ENCODE measurements around the gene ASCC3.
A peak's percentile ranks its signal among the peaks of the same experiment; 100 is the strongest.

The ASCC3 gene

GRCh38 chr6:100883347-100883746, 2.2 kb upstream of the ASCC3 start:
- Mint-ChIP-seq H3K27me3 (ENCODE audit: low read depth, poor library complexity) (no peaks in the 10 kb centered on the region), H3K36me3 (ENCODE audit: low read depth) (peaks cover 10% of the 10 kb centered on the region), H3K27ac (no peak overlapping the region), H3K4me1 (peaks cover 41% of the 10 kb centered on the region), H3K4me3 (no peak overlapping the region), H3K9me3 (peaks cover 8% of the 10 kb centered on the region)
- TF ChIP-seq, protein P1, sequence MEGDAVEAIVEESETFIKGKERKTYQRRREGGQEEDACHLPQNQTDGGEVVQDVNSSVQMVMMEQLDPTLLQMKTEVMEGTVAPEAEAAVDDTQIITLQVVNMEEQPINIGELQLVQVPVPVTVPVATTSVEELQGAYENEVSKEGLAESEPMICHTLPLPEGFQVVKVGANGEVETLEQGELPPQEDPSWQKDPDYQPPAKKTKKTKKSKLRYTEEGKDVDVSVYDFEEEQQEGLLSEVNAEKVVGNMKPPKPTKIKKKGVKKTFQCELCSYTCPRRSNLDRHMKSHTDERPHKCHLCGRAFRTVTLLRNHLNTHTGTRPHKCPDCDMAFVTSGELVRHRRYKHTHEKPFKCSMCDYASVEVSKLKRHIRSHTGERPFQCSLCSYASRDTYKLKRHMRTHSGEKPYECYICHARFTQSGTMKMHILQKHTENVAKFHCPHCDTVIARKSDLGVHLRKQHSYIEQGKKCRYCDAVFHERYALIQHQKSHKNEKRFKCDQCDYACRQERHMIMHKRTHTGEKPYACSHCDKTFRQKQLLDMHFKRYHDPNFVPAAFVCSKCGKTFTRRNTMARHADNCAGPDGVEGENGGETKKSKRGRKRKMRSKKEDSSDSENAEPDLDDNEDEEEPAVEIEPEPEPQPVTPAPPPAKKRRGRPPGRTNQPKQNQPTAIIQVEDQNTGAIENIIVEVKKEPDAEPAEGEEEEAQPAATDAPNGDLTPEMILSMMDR (IDR thresholded peaks at IDR 0.05): no peak
- no peak for DNase-seq

GRCh38 chr6:100881707-100882040, 545 bp upstream of the ASCC3 start:
- Mint-ChIP-seq H3K4me3 (peak overlapping the region; percentile 99), H3K36me3 (ENCODE audit: low read depth) (peaks cover 10% of the 10 kb centered on the region), H3K4me1 (peaks cover 52% of the 10 kb centered on the region), H3K9me3 (peaks cover 8% of the 10 kb centered on the region), H3K27ac (peak overlapping the region; percentile 22), H3K27me3 (ENCODE audit: low read depth, poor library complexity) (no peaks in the 10 kb centered on the region)
- TF ChIP-seq, protein P1 (IDR thresholded peaks at IDR 0.05): no peak
- no peak for DNase-seq

DNA sequence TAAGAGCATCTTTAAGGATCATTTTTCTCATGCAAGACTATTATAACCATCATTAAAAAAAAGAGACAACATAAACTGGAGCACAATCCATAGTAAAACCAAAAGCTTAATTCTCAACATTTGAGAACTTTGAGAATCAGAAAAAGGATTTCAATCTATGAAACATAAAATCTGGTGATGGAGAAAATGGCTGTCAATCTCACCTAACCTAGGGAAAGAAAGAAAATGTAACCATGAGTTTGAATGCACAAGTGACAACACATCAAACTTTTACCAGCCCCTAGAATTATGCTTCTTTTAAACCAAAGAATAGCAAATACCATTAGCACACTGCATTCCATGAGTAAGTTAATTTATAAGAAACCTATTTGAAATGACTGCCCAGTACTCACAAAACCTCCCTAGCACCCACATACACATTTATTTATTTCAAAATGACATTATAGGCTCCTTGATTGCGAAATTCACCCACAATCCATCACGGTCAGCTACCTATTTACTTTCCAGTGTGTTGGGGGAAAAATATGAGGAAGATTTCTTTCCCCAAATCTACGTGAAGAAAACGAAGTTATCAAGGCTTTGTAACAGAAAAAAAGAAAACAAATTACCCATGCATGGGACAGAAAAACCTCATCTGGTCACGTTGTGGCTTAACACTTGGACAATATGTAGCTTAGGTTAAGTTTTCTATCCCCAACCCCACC, 828 bp downstream of the ASCC3 start:
- TF ChIP-seq, protein P1 (IDR thresholded peaks at IDR 0.05): no peak
- no peak for DNase-seq
- Mint-ChIP-seq H3K4me3 (peak overlapping the region; percentile 99), H3K27me3 (ENCODE audit: low read depth, poor library complexity) (no peaks in the 10 kb centered on the region), H3K9me3 (peaks cover 8% of the 10 kb centered on the region), H3K27ac (peak overlapping the region; percentile 100), H3K4me1 (peaks cover 61% of the 10 kb centered on the region), H3K36me3 (ENCODE audit: low read depth) (peaks cover 18% of the 10 kb centered on the region)

- peaks cover 27% of the 10 kb centered on the region for H3K36me3 Mint-ChIP-seq (ENCODE audit: low read depth)
- DNase-seq: no peak
- peaks cover 61% of the 10 kb centered on the region for H3K4me1 Mint-ChIP-seq
- no peaks in the 10 kb centered on the region for H3K27me3 Mint-ChIP-seq (ENCODE audit: low read depth, poor library complexity)
- peak overlapping the region; percentile 68 for H3K4me3 Mint-ChIP-seq
- H3K27ac Mint-ChIP-seq: peak overlapping the region; percentile 37
- H3K9me3 Mint-ChIP-seq: peaks cover 8% of the 10 kb centered on the region
- TF ChIP-seq, protein P1 (IDR thresholded peaks at IDR 0.05): no peak
Observed at GRCh38 chr6:100879317-100879716, 1.8 kb downstream of the ASCC3 start.

GRCh38 chr6:100877851-100878250, 3.3 kb downstream of the ASCC3 start:
- TF ChIP-seq, protein P1 (IDR thresholded peaks at IDR 0.05): no peak
- Mint-ChIP-seq H3K9me3 (peaks cover 20% of the 10 kb centered on the region), H3K4me1 (peaks cover 61% of the 10 kb centered on the region), H3K4me3 (peak overlapping the region; percentile 35), H3K27me3 (ENCODE audit: low read depth, poor library complexity) (peaks cover 3% of the 10 kb centered on the region), H3K36me3 (ENCODE audit: low read depth) (peaks cover 41% of the 10 kb centered on the region), H3K27ac (no peak overlapping the region)
- no peak for DNase-seq

GRCh38 chr6:100876251-100876650, 4.9 kb downstream of the ASCC3 start:
- Mint-ChIP-seq H3K4me3 (no peak overlapping the region), H3K4me1 (peaks cover 49% of the 10 kb centered on the region), H3K36me3 (ENCODE audit: low read depth) (peaks cover 41% of the 10 kb centered on the region), H3K9me3 (peaks cover 16% of the 10 kb centered on the region), H3K27me3 (ENCODE audit: low read depth, poor library complexity) (peaks cover 3% of the 10 kb centered on the region), H3K27ac (peak overlapping the region; percentile 7)
- no peak for DNase-seq
- TF ChIP-seq, protein P1 (IDR thresholded peaks at IDR 0.05): no peak
